Ishikawa (cell line): ENCODE results near the gene ATF3.

Source experiments
- CEBPB ChIP-seq: IDR thresholded peaks from 2 replicates; pipeline ENCODE4 v1.6.1; 2012
- CREB1 ChIP-seq: IDR thresholded peaks from 2 replicates; pipeline ENCODE4 v1.6.1; 2012; ENCODE audit warnings: low read depth
- EGR1 ChIP-seq: IDR thresholded peaks from 2 replicates; pipeline ENCODE4 v1.6.1; 2012
- EP300 ChIP-seq: IDR thresholded peaks from 2 replicates; pipeline ENCODE4 v1.6.1; 2012; ENCODE audit warnings: borderline replicate concordance
- FOXM1 ChIP-seq: IDR thresholded peaks from 2 replicates; pipeline ENCODE4 v1.6.1; 2012; ENCODE audit warnings: low read depth, borderline replicate concordance
- NFIC ChIP-seq: IDR thresholded peaks from 2 replicates; pipeline ENCODE4 v1.6.1; 2012
- RAD21 ChIP-seq: IDR thresholded peaks from 2 replicates; pipeline ENCODE4 v1.6.1; 2012; ENCODE audit warnings: low read depth
- TAF1 ChIP-seq: IDR thresholded peaks from 2 replicates; pipeline ENCODE4 v1.6.1; 2012; ENCODE audit warnings: low read depth, mild to moderate bottlenecking
- TCF12 ChIP-seq: IDR thresholded peaks from 2 replicates; pipeline ENCODE4 v1.6.1; 2012; ENCODE audit warnings: low read depth
- TEAD4 ChIP-seq: IDR thresholded peaks from 2 replicates; pipeline ENCODE4 v1.6.1; 2012
- YY1 ChIP-seq: IDR thresholded peaks from 2 replicates; pipeline ENCODE4 v1.6.1; 2012; ENCODE audit warnings: low read depth
- ZBTB7A ChIP-seq: IDR thresholded peaks from 2 replicates; pipeline ENCODE4 v1.6.1; 2012; ENCODE audit warnings: low read depth
- TF ChIP-seq, protein P1 (sequence below): IDR thresholded peaks from 2 replicates; pipeline ENCODE4 v1.6.1; 2012
- TF ChIP-seq, protein P2 (sequence below): IDR thresholded peaks from 2 replicates; pipeline ENCODE4 v1.6.1; 2012; ENCODE audit warnings: low read depth, mild to moderate bottlenecking
- TF ChIP-seq, protein P3 (sequence below): IDR thresholded peaks from 2 replicates; pipeline ENCODE4 v1.6.1; 2012

ATF3 gene

DNA sequence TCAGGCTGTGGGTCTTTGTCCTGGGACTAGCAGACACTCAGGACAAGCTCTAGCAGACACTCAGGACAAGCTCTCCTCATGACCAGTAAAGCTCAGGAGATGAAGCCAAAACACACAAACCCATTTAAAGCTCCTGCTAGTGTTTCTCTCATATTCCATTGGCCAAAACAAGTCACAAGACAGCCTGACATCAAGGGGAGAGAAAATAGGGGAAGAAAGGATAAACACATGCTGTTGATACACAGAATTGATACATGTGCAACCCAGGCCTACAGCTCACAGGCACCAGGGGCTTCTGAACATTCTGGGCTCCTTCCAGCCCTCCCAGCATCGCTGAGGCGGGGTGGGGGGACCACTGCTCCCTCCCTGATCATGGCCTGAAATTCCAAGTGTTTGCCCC is 35.3 kb downstream of the ATF3 start:
- TF ChIP-seq FOXM1 (no peak), TCF12 (no peak), CEBPB (no peak), YY1 (no peak)
- TF ChIP-seq, protein P1, sequence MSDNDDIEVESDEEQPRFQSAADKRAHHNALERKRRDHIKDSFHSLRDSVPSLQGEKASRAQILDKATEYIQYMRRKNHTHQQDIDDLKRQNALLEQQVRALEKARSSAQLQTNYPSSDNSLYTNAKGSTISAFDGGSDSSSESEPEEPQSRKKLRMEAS, result no peak
- TF ChIP-seq, protein P2, sequence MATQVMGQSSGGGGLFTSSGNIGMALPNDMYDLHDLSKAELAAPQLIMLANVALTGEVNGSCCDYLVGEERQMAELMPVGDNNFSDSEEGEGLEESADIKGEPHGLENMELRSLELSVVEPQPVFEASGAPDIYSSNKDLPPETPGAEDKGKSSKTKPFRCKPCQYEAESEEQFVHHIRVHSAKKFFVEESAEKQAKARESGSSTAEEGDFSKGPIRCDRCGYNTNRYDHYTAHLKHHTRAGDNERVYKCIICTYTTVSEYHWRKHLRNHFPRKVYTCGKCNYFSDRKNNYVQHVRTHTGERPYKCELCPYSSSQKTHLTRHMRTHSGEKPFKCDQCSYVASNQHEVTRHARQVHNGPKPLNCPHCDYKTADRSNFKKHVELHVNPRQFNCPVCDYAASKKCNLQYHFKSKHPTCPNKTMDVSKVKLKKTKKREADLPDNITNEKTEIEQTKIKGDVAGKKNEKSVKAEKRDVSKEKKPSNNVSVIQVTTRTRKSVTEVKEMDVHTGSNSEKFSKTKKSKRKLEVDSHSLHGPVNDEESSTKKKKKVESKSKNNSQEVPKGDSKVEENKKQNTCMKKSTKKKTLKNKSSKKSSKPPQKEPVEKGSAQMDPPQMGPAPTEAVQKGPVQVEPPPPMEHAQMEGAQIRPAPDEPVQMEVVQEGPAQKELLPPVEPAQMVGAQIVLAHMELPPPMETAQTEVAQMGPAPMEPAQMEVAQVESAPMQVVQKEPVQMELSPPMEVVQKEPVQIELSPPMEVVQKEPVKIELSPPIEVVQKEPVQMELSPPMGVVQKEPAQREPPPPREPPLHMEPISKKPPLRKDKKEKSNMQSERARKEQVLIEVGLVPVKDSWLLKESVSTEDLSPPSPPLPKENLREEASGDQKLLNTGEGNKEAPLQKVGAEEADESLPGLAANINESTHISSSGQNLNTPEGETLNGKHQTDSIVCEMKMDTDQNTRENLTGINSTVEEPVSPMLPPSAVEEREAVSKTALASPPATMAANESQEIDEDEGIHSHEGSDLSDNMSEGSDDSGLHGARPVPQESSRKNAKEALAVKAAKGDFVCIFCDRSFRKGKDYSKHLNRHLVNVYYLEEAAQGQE, result no peak

DNA sequence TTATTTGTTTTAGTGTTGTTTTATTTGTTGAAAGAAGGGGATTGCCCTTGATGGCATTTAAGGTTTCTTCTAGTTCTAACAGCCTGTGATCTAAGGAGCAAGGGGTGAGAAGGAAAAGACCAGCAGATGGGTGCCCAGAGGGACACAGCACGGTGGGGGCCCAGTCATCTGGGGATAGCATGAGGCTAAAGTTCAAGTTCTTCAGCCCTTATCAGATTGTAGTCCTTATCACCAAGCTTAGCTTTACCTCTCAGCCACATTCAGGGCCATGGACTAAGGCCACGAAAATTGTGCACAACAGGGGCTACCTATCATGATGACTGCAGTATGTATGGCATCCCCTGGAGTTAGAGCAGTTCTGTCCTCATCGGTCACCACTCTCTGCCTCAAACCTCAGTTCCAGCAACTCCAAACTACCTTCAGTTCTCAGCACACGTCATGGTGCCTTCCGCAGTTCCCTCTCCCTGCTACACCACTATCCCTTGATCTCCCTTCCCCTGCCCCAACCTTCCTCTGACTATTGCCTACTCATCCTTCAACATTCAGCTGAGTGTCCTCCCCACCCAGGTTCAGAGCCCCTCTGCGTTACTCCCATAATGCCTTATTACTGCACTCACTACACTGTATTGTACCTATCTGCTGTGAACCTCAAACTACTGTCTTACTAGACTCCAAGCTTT is 36.4 kb downstream of the ATF3 start:
- TF ChIP-seq, protein P3, sequence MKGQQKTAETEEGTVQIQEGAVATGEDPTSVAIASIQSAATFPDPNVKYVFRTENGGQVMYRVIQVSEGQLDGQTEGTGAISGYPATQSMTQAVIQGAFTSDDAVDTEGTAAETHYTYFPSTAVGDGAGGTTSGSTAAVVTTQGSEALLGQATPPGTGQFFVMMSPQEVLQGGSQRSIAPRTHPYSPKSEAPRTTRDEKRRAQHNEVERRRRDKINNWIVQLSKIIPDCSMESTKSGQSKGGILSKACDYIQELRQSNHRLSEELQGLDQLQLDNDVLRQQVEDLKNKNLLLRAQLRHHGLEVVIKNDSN, result no peak
- TF ChIP-seq CEBPB, result no peak

DNA sequence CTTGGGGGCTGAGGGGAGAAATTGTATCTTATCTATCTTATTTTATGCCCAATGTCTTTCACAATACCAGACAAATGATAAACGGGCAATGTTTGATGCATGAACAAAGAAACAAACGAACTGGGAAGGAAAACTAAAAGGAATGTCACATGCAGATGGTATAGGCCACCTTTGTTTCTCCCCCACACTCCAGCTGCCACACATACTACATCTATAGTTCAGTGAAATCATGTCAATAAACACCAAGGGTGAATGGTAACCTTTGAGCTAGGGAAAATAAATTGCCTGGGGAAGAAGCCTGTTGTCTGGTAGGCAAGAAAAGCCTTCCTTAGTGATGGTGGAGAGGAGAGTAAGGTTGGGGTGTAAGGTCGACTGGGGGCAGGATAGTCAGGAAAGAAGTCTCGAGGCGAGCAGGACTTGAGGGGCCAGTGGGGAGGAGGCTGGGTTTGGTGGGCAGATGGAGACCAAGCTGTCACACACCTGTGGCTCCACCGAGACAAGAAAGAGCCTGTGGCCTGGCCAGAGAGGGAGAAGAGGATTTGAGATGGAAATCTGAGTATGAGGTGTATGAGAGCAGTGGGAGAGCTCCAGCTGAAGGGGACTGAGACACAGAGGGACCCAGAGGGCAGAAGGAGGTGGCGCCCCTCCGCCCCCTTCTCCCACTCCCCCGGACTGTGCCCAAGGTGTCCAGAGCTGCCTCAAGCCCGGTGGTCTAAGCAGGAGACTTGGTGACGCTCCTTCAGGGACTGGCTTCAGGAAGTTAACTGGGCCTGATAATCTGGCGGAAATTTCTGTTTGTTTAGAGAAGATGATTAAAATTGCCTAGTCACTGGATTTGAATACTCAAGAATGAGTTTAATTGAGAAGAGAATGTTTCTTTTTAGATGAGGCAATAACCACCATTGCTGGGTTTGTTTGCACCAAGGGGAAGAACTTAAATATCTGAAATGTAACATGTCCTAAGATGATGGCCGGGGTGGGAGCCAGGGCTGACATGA is 37.3 kb downstream of the ATF3 start:
- TF ChIP-seq TAF1 (no peak), TCF12 (no peak), TEAD4 (no peak)

DNA sequence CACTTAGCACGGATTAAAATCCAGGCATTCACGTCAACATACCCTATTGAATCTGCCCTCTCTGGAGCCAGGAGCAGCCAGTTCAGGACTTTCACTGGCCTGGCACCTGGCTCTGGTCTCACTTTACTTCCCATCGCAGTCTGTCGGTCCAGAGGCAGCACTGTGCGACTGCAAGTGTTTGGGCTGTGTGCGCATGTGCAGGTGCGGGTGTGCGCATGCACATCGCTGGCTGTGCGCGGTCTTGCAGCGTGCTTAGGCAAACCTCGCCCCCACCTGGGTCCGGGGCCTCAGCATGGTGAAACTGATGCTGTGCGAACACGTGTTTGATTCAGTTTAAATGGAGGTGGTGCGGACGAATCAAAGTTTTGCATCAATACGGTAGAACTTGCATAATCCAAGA is 38.0 kb downstream of the ATF3 start:
- no peak for TF ChIP-seq TEAD4
- no peak for TF ChIP-seq NFIC
- TF ChIP-seq, protein P1, result no peak

DNA sequence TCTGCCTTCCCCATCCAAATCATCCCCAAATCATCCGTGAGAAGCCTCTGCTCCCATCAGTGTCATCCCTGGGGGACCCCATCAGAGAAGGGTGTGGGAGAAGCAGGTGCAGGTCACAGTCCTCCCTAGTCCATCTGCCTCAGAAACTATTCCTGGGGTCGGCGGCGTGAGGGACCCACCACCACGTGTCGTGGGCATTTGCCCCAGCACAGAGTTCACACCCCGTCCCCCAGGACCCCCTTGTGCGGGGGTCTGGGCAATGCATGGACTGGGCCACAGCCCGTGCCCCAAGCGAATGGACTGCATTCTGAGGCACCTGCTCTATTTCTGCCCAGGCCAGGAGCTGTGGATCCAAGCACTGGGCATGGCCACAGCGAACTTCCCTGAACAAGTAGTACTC is 38.4 kb downstream of the ATF3 start:
- TF ChIP-seq TEAD4 (no peak), TAF1 (no peak), FOXM1 (no peak), ZBTB7A (no peak), EGR1 (no peak), RAD21 (no peak), NFIC (no peak), CREB1 (no peak), YY1 (no peak), EP300 (no peak), CEBPB (no peak), TCF12 (no peak)
- TF ChIP-seq, protein P1, result no peak
- TF ChIP-seq, protein P2, result no peak
- TF ChIP-seq, protein P3, result no peak

DNA sequence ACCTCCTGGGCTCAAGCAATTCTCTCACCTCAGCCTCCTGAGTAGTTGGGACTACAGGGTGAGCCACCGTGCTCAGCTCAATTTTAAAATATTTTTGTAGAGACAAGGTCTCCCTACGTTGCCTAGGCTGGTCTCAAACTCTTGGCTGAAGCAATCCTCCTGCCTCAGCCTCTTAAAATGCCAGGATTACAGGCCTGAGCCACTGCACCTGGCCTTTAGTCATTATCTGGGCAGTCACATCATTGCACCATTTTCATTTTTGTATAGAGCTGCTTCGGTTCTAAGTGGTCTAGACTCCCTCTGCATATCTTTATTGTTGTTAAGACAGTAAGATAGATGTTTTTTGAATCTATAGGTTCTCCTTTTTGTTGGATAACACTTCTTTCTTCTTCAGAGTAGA is 39.9 kb downstream of the ATF3 start:
- TF ChIP-seq, protein P1, result no peak
- TF ChIP-seq EP300, result no peak
- no peak for TF ChIP-seq CREB1
- TF ChIP-seq TEAD4, result no peak
- no peak for TF ChIP-seq TAF1
- no peak for TF ChIP-seq TCF12
- TF ChIP-seq, protein P2, result no peak
- TF ChIP-seq FOXM1, result no peak
- TF ChIP-seq RAD21, result no peak
- no peak for TF ChIP-seq YY1
- TF ChIP-seq NFIC, result no peak
- TF ChIP-seq ZBTB7A, result no peak
- TF ChIP-seq, protein P3, result no peak
- no peak for TF ChIP-seq EGR1
- TF ChIP-seq CEBPB, result no peak
